Measurements from ENCODE around the gene ZNF221. TPM values are rescaled to one million over a fixed set of nuclear protein-coding genes. Genes with fewer than 3 reads are reported as not detected.

The ZNF221 gene
- total RNA-seq, 4 donors from 2014 or later, result 0.77 to 26.9 (median 9.4) TPM; not detected in 1

- Histone ChIP-seq H3K27me3 (no peaks in the 10 kb centered on the region), H3K36me3 (no peaks in the 10 kb centered on the region), H3K9me3 (peaks cover 0 to 45% of the 10 kb centered on the region in 2 donors), H3K4me3 (no peak overlapping the region), H3K27ac (no peak overlapping the region), H3K4me1 (no peaks in the 10 kb centered on the region)
- TF ChIP-seq POLR2A (IDR thresholded peaks at IDR 0.05) (no peak), CTCF (IDR thresholded peaks at IDR 0.05) (no peak)
- intact Hi-C loops (cut with DNase I; ENCODE audit: low total_unique reads), result no loop called here
- no peak for DNase-seq
These were observed 44.3 kb upstream of the ZNF221 start for GRCh38 chr19:43906774-43907173.

GRCh38 chr19:43908659-43909058 is 42.4 kb upstream of the ZNF221 start:
- Histone ChIP-seq H3K27ac (no peak overlapping the region), H3K27me3 (no peaks in the 10 kb centered on the region), H3K4me3 (no peak overlapping the region), H3K4me1 (no peaks in the 10 kb centered on the region), H3K9me3 (peaks cover 3 to 64% of the 10 kb centered on the region in 2 donors), H3K36me3 (no peaks in the 10 kb centered on the region)
- TF ChIP-seq POLR2A (IDR thresholded peaks at IDR 0.05) (no peak), CTCF (IDR thresholded peaks at IDR 0.05) (no peak)
- intact Hi-C loops (cut with DNase I; ENCODE audit: low total_unique reads), result no loop called here
- DNase-seq, result no peak

- no peaks in the 10 kb centered on the region for H3K4me1 ChIP-seq
- peaks cover 3 to 79% of the 10 kb centered on the region in 2 donors for H3K9me3 ChIP-seq
- DNase-seq, result no peak
- TF ChIP-seq CTCF (IDR thresholded peaks at IDR 0.05), result no peak
- TF ChIP-seq POLR2A (IDR thresholded peaks at IDR 0.05), result no peak
- H3K27ac ChIP-seq, result no peak overlapping the region
- H3K4me3 ChIP-seq, result no peak overlapping the region
- intact Hi-C loops (cut with DNase I; ENCODE audit: low total_unique reads), result no loop called here
- H3K36me3 ChIP-seq, result no peaks in the 10 kb centered on the region
- H3K27me3 ChIP-seq, result no peaks in the 10 kb centered on the region
These were observed 40.1 kb upstream of the ZNF221 start for GRCh38 chr19:43910884-43911283.

GRCh38 chr19:43913383-43913782 is 37.6 kb upstream of the ZNF221 start:
- Histone ChIP-seq H3K4me1 (no peaks in the 10 kb centered on the region), H3K9me3 (peaks cover 3 to 89% of the 10 kb centered on the region in 2 donors), H3K36me3 (no peaks in the 10 kb centered on the region), H3K27ac (no peak overlapping the region), H3K27me3 (no peaks in the 10 kb centered on the region), H3K4me3 (no peak overlapping the region)
- DNase-seq, result no peak
- no peak for TF ChIP-seq POLR2A (IDR thresholded peaks at IDR 0.05)
- no peak for TF ChIP-seq CTCF (IDR thresholded peaks at IDR 0.05)
- intact Hi-C loops (cut with DNase I; ENCODE audit: low total_unique reads), result no loop called here

GRCh38 chr19:43914051-43914450 is 37.0 kb upstream of the ZNF221 start:
- H3K9me3 ChIP-seq, result peaks cover 3 to 94% of the 10 kb centered on the region in 2 donors

More at GRCh38 chr19:43914051-43914450, 37.0 kb upstream of the ZNF221 start:
- H3K27ac ChIP-seq, result no peak overlapping the region
- H3K4me1 ChIP-seq, result no peaks in the 10 kb centered on the region
- DNase-seq, result no peak
- H3K4me3 ChIP-seq, result no peak overlapping the region
- intact Hi-C loops (cut with DNase I; ENCODE audit: low total_unique reads), result no loop called here
- no peaks in the 10 kb centered on the region for H3K27me3 ChIP-seq
- H3K36me3 ChIP-seq, result no peaks in the 10 kb centered on the region
- TF ChIP-seq CTCF (IDR thresholded peaks at IDR 0.05) (no peak), POLR2A (IDR thresholded peaks at IDR 0.05) (no peak)
